Activated naive CD4-positive, alpha-beta T cell treated with anti-CD3 and anti-CD28 coated beads, Interleukin-2, amount 50 U/mL, for 24 hours (primary cell): ENCODE data around the gene CHAD.

Experiments used
- H3K27ac Mint-ChIP-seq: one replicate; pipeline ENCODE4 v1.8.0; 2021; ENCODE audit warnings: mild to moderate bottlenecking, mixed read lengths
- H3K27me3 Mint-ChIP-seq: one replicate; pipeline ENCODE4 v1.8.0; 2021; ENCODE audit warnings: mixed read lengths
- H3K36me3 Mint-ChIP-seq: one replicate; pipeline ENCODE4 v1.8.0; 2021; ENCODE audit warnings: mixed read lengths
- H3K4me1 Mint-ChIP-seq: one replicate; pipeline ENCODE4 v1.8.0; 2021; ENCODE audit warnings: mixed read lengths
- H3K4me3 Mint-ChIP-seq: one replicate; pipeline ENCODE4 v1.8.0; 2021; ENCODE audit warnings: mild to moderate bottlenecking, mixed read lengths
- H3K9me3 Mint-ChIP-seq: one replicate; pipeline ENCODE4 v1.8.0; 2021; ENCODE audit warnings: mixed read lengths

CHAD gene

GRCh38 chr17:50470426-50470825 lies 1.7 kb upstream of the CHAD start:
- Mint-ChIP-seq H3K4me3 (no peak overlapping the region), H3K9me3 (no peaks in the 10 kb centered on the region), H3K4me1 (peaks cover 4% of the 10 kb centered on the region), H3K27ac (no peak overlapping the region), H3K27me3 (peaks cover 10% of the 10 kb centered on the region), H3K36me3 (peaks cover 6% of the 10 kb centered on the region)

GRCh38 chr17:50469671-50470305 lies 1.1 kb upstream of the CHAD start:
- H3K9me3 Mint-ChIP-seq = no peaks in the 10 kb centered on the region
- peaks cover 6% of the 10 kb centered on the region for H3K36me3 Mint-ChIP-seq
- peaks cover 4% of the 10 kb centered on the region for H3K4me1 Mint-ChIP-seq
- no peak overlapping the region for H3K27ac Mint-ChIP-seq
- peaks cover 10% of the 10 kb centered on the region for H3K27me3 Mint-ChIP-seq
- H3K4me3 Mint-ChIP-seq = no peak overlapping the region

- Mint-ChIP-seq H3K4me1 (peaks cover 4% of the 10 kb centered on the region), H3K9me3 (no peaks in the 10 kb centered on the region), H3K36me3 (peaks cover 5% of the 10 kb centered on the region), H3K4me3 (no peak overlapping the region), H3K27me3 (peaks cover 10% of the 10 kb centered on the region), H3K27ac (no peak overlapping the region)
These were observed 527 bp upstream of the CHAD start for GRCh38 chr17:50469208-50469605.

GRCh38 chr17:50467855-50468303 lies 801 bp downstream of the CHAD start:
- peaks cover 10% of the 10 kb centered on the region for H3K27me3 Mint-ChIP-seq
- H3K4me1 Mint-ChIP-seq = peaks cover 4% of the 10 kb centered on the region
- H3K4me3 Mint-ChIP-seq = peak overlapping the region; percentile 65
- H3K9me3 Mint-ChIP-seq = no peaks in the 10 kb centered on the region
- no peak overlapping the region for H3K27ac Mint-ChIP-seq
- H3K36me3 Mint-ChIP-seq = no peaks in the 10 kb centered on the region

GRCh38 chr17:50467114-50467854 lies 1.4 kb downstream of the CHAD start:
- H3K27ac Mint-ChIP-seq = no peak overlapping the region
- H3K4me3 Mint-ChIP-seq = no peak overlapping the region
- no peaks in the 10 kb centered on the region for H3K9me3 Mint-ChIP-seq
- peaks cover 4% of the 10 kb centered on the region for H3K4me1 Mint-ChIP-seq
- peaks cover 10% of the 10 kb centered on the region for H3K27me3 Mint-ChIP-seq
- H3K36me3 Mint-ChIP-seq = no peaks in the 10 kb centered on the region

- H3K27ac Mint-ChIP-seq = no peak overlapping the region
- peaks cover 4% of the 10 kb centered on the region for H3K4me1 Mint-ChIP-seq
- no peak overlapping the region for H3K4me3 Mint-ChIP-seq
- H3K36me3 Mint-ChIP-seq = no peaks in the 10 kb centered on the region
- no peaks in the 10 kb centered on the region for H3K9me3 Mint-ChIP-seq
- H3K27me3 Mint-ChIP-seq = peaks cover 10% of the 10 kb centered on the region
These were observed 2.1 kb downstream of the CHAD start for GRCh38 chr17:50466371-50467113.

- peaks cover 4% of the 10 kb centered on the region for H3K4me1 Mint-ChIP-seq
- peaks cover 8% of the 10 kb centered on the region for H3K27me3 Mint-ChIP-seq
- no peak overlapping the region for H3K27ac Mint-ChIP-seq
- H3K36me3 Mint-ChIP-seq = no peaks in the 10 kb centered on the region
- H3K9me3 Mint-ChIP-seq = no peaks in the 10 kb centered on the region
- no peak overlapping the region for H3K4me3 Mint-ChIP-seq
These were observed 3.0 kb downstream of the CHAD start for GRCh38 chr17:50465635-50466034.

GRCh38 chr17:50465171-50465570 lies 3.5 kb downstream of the CHAD start:
- Mint-ChIP-seq H3K4me1 (peaks cover 4% of the 10 kb centered on the region), H3K4me3 (no peak overlapping the region), H3K27ac (no peak overlapping the region), H3K27me3 (peaks cover 8% of the 10 kb centered on the region), H3K36me3 (no peaks in the 10 kb centered on the region), H3K9me3 (no peaks in the 10 kb centered on the region)

GRCh38 chr17:50464736-50465135 lies 3.9 kb downstream of the CHAD start:
- peaks cover 8% of the 10 kb centered on the region for H3K27me3 Mint-ChIP-seq
- no peaks in the 10 kb centered on the region for H3K36me3 Mint-ChIP-seq
- no peak overlapping the region for H3K27ac Mint-ChIP-seq
- no peaks in the 10 kb centered on the region for H3K9me3 Mint-ChIP-seq
- H3K4me3 Mint-ChIP-seq = no peak overlapping the region
- H3K4me1 Mint-ChIP-seq = peaks cover 4% of the 10 kb centered on the region

- Mint-ChIP-seq H3K27ac (no peak overlapping the region), H3K9me3 (no peaks in the 10 kb centered on the region), H3K36me3 (no peaks in the 10 kb centered on the region), H3K27me3 (peaks cover 8% of the 10 kb centered on the region), H3K4me1 (peaks cover 4% of the 10 kb centered on the region), H3K4me3 (no peak overlapping the region)
These were observed 4.6 kb downstream of the CHAD start for GRCh38 chr17:50464121-50464520.

GRCh38 chr17:50462446-50462845 lies 6.2 kb downstream of the CHAD start:
- Mint-ChIP-seq H3K27ac (no peak overlapping the region), H3K9me3 (no peaks in the 10 kb centered on the region), H3K4me1 (no peaks in the 10 kb centered on the region), H3K27me3 (peaks cover under 1% of the 10 kb centered on the region), H3K36me3 (peaks cover 3% of the 10 kb centered on the region), H3K4me3 (no peak overlapping the region)

GRCh38 chr17:50461550-50462132 lies 7.0 kb downstream of the CHAD start:
- Mint-ChIP-seq H3K4me1 (no peaks in the 10 kb centered on the region), H3K27me3 (no peaks in the 10 kb centered on the region), H3K27ac (no peak overlapping the region), H3K36me3 (peaks cover 3% of the 10 kb centered on the region), H3K4me3 (no peak overlapping the region), H3K9me3 (no peaks in the 10 kb centered on the region)

GRCh38 chr17:50460831-50461526 lies 7.7 kb downstream of the CHAD start:
- Mint-ChIP-seq H3K4me3 (no peak overlapping the region), H3K27ac (no peak overlapping the region), H3K4me1 (no peaks in the 10 kb centered on the region), H3K27me3 (no peaks in the 10 kb centered on the region), H3K36me3 (peaks cover 3% of the 10 kb centered on the region), H3K9me3 (no peaks in the 10 kb centered on the region)

GRCh38 chr17:50459756-50460155 lies 8.9 kb downstream of the CHAD start:
- no peaks in the 10 kb centered on the region for H3K4me1 Mint-ChIP-seq
- H3K4me3 Mint-ChIP-seq = no peak overlapping the region
- no peak overlapping the region for H3K27ac Mint-ChIP-seq
- no peaks in the 10 kb centered on the region for H3K27me3 Mint-ChIP-seq
- H3K36me3 Mint-ChIP-seq = peaks cover 3% of the 10 kb centered on the region
- H3K9me3 Mint-ChIP-seq = no peaks in the 10 kb centered on the region
